ENCODE measurements around the gene CH25H.

DNA sequence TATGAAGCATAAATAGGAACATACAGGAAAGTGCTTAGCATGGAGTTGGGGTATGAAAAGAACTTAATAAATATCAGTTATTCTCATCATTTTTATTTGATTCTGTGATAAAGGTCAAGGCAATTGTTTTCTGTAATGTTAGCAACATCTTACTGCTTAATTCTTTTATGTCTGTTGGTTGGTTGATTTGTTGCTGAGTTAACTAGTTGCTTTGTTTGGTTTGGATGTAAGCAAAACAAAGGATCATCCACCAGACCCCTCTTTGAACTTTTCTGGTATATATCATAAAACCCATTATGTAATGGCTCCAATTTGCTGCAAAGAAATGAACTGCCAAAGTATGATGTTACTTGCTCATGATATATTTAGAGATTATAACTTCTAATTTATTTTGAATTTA, 44.5 kb downstream of the CH25H start:
- TF ChIP-seq POLR2AphosphoS5 (IDR thresholded peaks at IDR 0.05; ENCODE audit: borderline replicate concordance, low read depth, low read length) = no peak
- TF ChIP-seq EZH2 (IDR thresholded peaks at IDR 0.05) = no peak
- TF ChIP-seq FOXP2 (optimal IDR thresholded peaks at IDR 0.05; ENCODE audit: control extremely low read depth, extremely low read length, insufficient read depth) = no peak
